MM.1S (cell line): ENCODE results near the gene NOXA1.

ENCODE experiments used
- DNase-seq: peaks from one replicate; pipeline ENCODE4 v3.0.0-alpha.2; 2015
- H2AFZ ChIP-seq: fragments of 300-600 bp; sonication (generic); 2 replicates; pipeline ENCODE4 v1.6.0; 2016; ENCODE audit warnings: antibody characterized with exemption, low read length
- H3F3A ChIP-seq: fragments of 300-600 bp; sonication (generic); 2 replicates; pipeline ENCODE4 v1.6.1; 2016; ENCODE audit warnings: mild to moderate bottlenecking, antibody characterized with exemption, low read length, moderate library complexity, mixed read lengths; ENCODE audit not compliant: insufficient read depth
- H3K27ac ChIP-seq: fragments of 300-600 bp; sonication (generic); 2 replicates; pipeline ENCODE4 v1.5.1; 2016; ENCODE audit warnings: mild to moderate bottlenecking, low read length
- H3K27me3 ChIP-seq: fragments of 300-600 bp; sonication (generic); replicated peaks from 2 replicates; pipeline ENCODE4 v1.6.0; 2016; ENCODE audit warnings: low read length; ENCODE audit not compliant: insufficient read depth
- H3K36me3 ChIP-seq: fragments of 300-600 bp; sonication (generic); replicated peaks from 2 replicates; pipeline ENCODE4 v1.6.1; 2016; ENCODE audit warnings: mild to moderate bottlenecking, low read length, mixed read lengths; ENCODE audit not compliant: insufficient read depth
- H3K4me1 ChIP-seq: fragments of 300-600 bp; sonication (generic); 2 replicates; pipeline ENCODE4 v1.6.1; 2016; ENCODE audit warnings: low read length, mixed read lengths
- H3K4me2 ChIP-seq: fragments of 300-600 bp; sonication (generic); 2 replicates; pipeline ENCODE4 v1.6.0; 2016; ENCODE audit warnings: low read depth, low read length
- H3K4me3 ChIP-seq: fragments of 300-600 bp; sonication (generic); 2 replicates; pipeline ENCODE4 v1.5.1; 2016; ENCODE audit warnings: low read length, mixed read lengths
- H3K79me2 ChIP-seq: fragments of 300-600 bp; sonication (generic); 2 replicates; pipeline ENCODE4 v1.6.1; 2016; ENCODE audit warnings: mixed run types, low read length, mixed read lengths
- H3K9ac ChIP-seq: fragments of 300-600 bp; sonication (generic); 2 replicates; pipeline ENCODE4 v1.6.1; 2016; ENCODE audit warnings: low read length, mixed read lengths
- H3K9me2 ChIP-seq: fragments of 300-600 bp; sonication (generic); replicated peaks from 2 replicates; pipeline ENCODE4 v1.6.1; 2016; ENCODE audit warnings: mild to moderate bottlenecking, low read length, mixed read lengths; ENCODE audit not compliant: insufficient read depth
- H3K9me3 ChIP-seq: fragments of 300-600 bp; sonication (generic); replicated peaks from 2 replicates; pipeline ENCODE4 v1.6.1; 2016; ENCODE audit warnings: mild to moderate bottlenecking, low read length, mixed read lengths; ENCODE audit not compliant: insufficient read depth
- H4K20me1 ChIP-seq: fragments of 300-600 bp; sonication (generic); 2 replicates; pipeline ENCODE4 v1.6.1; 2016; ENCODE audit warnings: mild to moderate bottlenecking, low read length, moderate library complexity, mixed read lengths; ENCODE audit not compliant: insufficient read depth
- EZH2 ChIP-seq: fragments of 300-600 bp; sonication (generic); optimal IDR thresholded peaks from 2 replicates; pipeline ENCODE3; 2017; ENCODE audit warnings: low read depth, mild to moderate bottlenecking, antibody characterized with exemption, low read length, mixed read lengths
- EZH2phosphoT487 ChIP-seq: fragments of 300-600 bp; sonication (generic); IDR thresholded peaks from 2 replicates; pipeline ENCODE4 v1.6.1; 2018; ENCODE audit warnings: antibody characterized with exemption, low read length
- TF ChIP-seq, protein P1 (sequence below): fragments of 300-600 bp; sonication (generic); IDR thresholded peaks from 2 replicates; pipeline ENCODE4 v1.5.1; 2016; ENCODE audit warnings: antibody characterized with exemption, low read length, mixed read lengths

Gene NOXA1

DNA sequence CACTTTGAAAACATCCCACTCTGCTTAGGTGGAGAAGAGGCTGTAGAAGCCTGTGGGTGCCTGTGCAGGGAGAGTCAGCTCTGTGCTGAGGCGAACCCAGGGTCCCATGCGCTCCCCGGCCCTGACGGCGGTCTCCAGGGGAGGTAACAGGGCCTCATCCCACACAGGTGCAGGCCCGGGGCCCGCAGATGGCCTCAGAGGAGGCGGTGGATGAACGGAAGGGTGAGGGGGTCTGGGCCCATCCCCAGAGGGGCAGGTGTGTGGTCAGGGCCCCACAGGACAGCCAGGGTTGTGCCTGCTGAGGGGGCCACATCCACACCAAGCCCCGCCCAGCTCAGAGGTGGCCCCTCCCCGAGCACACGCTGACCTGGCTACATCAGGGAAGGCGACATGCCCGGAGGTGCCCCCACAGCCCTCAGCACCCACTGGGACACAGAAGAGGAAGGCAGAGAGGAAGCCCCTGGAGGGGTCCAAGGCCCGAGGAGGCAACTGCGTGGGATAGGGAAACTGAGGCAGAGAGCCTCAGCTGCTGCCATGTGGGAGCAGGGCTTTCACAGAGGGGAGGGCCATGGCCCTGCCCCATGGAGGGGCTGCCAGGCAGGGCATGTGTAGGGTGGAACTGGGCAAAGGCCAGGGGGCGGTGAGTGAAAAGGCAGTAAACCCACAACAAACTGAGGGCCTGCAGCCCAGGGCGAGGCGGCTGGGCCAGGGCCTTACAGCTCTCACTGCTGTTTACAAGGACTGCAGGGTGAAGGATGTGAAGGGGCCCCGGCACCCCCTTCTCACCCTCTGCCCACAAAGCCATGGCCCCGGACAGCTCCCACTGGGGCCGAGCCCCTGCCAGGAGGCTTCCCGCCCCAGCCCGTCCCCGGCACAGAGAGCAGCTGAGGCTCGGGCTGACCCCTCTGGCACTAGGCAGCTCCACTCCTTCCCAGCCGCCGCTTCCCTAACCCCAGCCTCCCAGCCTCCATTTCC is 29.7 kb upstream of the NOXA1 start:
- H3K9ac ChIP-seq = no peak overlapping the region
- TF ChIP-seq EZH2phosphoT487 = no peak
- TF ChIP-seq, protein P1, sequence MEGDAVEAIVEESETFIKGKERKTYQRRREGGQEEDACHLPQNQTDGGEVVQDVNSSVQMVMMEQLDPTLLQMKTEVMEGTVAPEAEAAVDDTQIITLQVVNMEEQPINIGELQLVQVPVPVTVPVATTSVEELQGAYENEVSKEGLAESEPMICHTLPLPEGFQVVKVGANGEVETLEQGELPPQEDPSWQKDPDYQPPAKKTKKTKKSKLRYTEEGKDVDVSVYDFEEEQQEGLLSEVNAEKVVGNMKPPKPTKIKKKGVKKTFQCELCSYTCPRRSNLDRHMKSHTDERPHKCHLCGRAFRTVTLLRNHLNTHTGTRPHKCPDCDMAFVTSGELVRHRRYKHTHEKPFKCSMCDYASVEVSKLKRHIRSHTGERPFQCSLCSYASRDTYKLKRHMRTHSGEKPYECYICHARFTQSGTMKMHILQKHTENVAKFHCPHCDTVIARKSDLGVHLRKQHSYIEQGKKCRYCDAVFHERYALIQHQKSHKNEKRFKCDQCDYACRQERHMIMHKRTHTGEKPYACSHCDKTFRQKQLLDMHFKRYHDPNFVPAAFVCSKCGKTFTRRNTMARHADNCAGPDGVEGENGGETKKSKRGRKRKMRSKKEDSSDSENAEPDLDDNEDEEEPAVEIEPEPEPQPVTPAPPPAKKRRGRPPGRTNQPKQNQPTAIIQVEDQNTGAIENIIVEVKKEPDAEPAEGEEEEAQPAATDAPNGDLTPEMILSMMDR = no peak
- no peak for TF ChIP-seq EZH2
- H2AFZ ChIP-seq = no peak overlapping the region
- no peak overlapping the region for H3K4me3 ChIP-seq
- no peaks in the 10 kb centered on the region for H3K36me3 ChIP-seq
- H3K27ac ChIP-seq = no peak overlapping the region
- no peaks in the 10 kb centered on the region for H3K27me3 ChIP-seq
- no peaks in the 10 kb centered on the region for H3F3A ChIP-seq
- no peaks in the 10 kb centered on the region for H4K20me1 ChIP-seq
- DNase-seq = no peak
- H3K4me1 ChIP-seq = no peaks in the 10 kb centered on the region
- H3K79me2 ChIP-seq = no peaks in the 10 kb centered on the region
- H3K9me3 ChIP-seq = no peaks in the 10 kb centered on the region
- no peaks in the 10 kb centered on the region for H3K9me2 ChIP-seq
- no peak overlapping the region for H3K4me2 ChIP-seq

DNA sequence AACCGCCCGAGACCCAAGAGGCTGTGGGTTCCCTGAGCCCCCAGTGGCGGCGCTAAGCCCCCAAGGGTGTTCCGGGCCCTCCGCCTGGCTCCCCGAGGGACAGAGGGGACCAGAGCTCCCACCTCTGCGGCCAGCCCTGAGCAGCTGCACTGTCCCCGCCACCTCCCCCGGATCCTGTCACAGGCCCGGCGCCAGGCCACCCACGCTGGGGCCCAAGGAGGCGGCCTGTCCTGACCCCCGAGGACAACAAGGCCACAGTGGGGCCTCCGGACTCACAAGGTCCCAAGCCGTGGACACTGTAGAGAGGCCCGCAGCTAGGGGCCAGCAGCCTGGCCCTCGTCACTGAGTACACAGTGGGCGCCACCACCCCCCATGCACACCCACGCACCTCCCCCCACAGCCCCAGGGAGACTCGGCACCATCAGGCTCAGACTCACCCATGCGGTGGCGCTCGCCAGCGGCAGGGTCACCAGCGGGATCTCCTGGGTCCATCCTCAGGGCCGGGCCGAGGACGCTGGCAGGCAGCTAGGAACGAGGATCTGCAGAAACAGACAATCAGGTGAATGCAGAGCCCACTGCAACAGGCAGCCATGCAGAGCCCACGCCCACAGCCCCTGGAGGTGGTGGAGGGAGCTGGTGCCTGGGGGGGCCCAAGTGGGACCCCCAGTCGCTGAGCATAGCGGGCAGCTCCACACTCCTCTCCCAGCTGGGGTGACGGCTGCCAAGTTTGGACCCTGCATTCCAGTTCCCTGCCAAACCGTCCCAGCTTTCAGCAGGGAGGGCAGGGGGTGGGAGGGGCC is 28.1 kb upstream of the NOXA1 start:
- Histone ChIP-seq H3K9me3 (no peaks in the 10 kb centered on the region), H4K20me1 (no peaks in the 10 kb centered on the region), H3F3A (no peaks in the 10 kb centered on the region), H3K27ac (no peak overlapping the region), H3K27me3 (no peaks in the 10 kb centered on the region), H3K79me2 (no peaks in the 10 kb centered on the region), H3K4me1 (no peaks in the 10 kb centered on the region), H3K9ac (no peak overlapping the region), H3K9me2 (no peaks in the 10 kb centered on the region), H3K4me2 (no peak overlapping the region), H3K4me3 (no peak overlapping the region), H3K36me3 (no peaks in the 10 kb centered on the region), H2AFZ (no peak overlapping the region)
- DNase-seq = no peak
- no peak for TF ChIP-seq EZH2phosphoT487
- TF ChIP-seq EZH2 = no peak
- TF ChIP-seq, protein P1 = no peak

DNA sequence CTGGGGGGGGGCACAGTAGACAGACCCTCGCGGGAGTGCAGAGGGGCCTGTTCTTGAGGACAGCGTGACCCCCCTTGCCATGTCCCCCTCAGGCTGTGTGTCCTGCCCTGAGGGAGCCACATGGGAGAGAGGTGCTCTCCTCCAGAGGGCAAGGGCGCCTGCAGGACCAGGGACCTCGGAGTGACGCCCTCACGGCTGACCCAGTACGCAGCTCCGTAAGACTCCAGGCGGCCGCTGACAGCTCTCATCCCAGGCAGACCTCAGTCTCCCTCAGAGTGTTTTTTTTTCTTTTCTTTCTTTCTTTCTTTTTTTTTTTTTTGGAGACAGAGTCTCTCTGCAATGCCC is 27.6 kb upstream of the NOXA1 start:
- TF ChIP-seq, protein P1 = no peak
- TF ChIP-seq EZH2phosphoT487 = no peak
- TF ChIP-seq EZH2 = no peak
- H3K4me2 ChIP-seq = no peak overlapping the region
- no peaks in the 10 kb centered on the region for H3K4me1 ChIP-seq
- H3K79me2 ChIP-seq = no peaks in the 10 kb centered on the region
- H3K27me3 ChIP-seq = no peaks in the 10 kb centered on the region
- H3K9me2 ChIP-seq = no peaks in the 10 kb centered on the region
- no peak overlapping the region for H3K4me3 ChIP-seq
- DNase-seq = no peak
- H3F3A ChIP-seq = no peaks in the 10 kb centered on the region
- no peak overlapping the region for H3K9ac ChIP-seq
- no peaks in the 10 kb centered on the region for H3K36me3 ChIP-seq
- H3K9me3 ChIP-seq = no peaks in the 10 kb centered on the region
- H3K27ac ChIP-seq = no peak overlapping the region
- no peaks in the 10 kb centered on the region for H4K20me1 ChIP-seq
- H2AFZ ChIP-seq = no peak overlapping the region
